Activated CD4-positive, alpha-beta T cell treated with anti-CD3 and anti-CD28 coated beads, Interleukin-2, Interleukin-4, amounts not matched to agents 100 ng/mL and 50 ng/mL, durations not matched to agents 16 hours and 8 hours (primary cell): Measurements from ENCODE around the gene DFFB.
A peak's percentile ranks its signal among the peaks of the same experiment; 100 is the strongest.
"Not testable (repeated sequence)": the region's sequence is repeated elsewhere in the genome, so short reads cannot be mapped to it uniquely, and the experiment has no call there.

Experiments
- DNase-seq: peaks from one replicate; pipeline ENCODE4 v3.0.0-alpha.2; 2020; ENCODE audit warnings: low spot score

The DFFB gene, protein sequence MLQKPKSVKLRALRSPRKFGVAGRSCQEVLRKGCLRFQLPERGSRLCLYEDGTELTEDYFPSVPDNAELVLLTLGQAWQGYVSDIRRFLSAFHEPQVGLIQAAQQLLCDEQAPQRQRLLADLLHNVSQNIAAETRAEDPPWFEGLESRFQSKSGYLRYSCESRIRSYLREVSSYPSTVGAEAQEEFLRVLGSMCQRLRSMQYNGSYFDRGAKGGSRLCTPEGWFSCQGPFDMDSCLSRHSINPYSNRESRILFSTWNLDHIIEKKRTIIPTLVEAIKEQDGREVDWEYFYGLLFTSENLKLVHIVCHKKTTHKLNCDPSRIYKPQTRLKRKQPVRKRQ

DNA sequence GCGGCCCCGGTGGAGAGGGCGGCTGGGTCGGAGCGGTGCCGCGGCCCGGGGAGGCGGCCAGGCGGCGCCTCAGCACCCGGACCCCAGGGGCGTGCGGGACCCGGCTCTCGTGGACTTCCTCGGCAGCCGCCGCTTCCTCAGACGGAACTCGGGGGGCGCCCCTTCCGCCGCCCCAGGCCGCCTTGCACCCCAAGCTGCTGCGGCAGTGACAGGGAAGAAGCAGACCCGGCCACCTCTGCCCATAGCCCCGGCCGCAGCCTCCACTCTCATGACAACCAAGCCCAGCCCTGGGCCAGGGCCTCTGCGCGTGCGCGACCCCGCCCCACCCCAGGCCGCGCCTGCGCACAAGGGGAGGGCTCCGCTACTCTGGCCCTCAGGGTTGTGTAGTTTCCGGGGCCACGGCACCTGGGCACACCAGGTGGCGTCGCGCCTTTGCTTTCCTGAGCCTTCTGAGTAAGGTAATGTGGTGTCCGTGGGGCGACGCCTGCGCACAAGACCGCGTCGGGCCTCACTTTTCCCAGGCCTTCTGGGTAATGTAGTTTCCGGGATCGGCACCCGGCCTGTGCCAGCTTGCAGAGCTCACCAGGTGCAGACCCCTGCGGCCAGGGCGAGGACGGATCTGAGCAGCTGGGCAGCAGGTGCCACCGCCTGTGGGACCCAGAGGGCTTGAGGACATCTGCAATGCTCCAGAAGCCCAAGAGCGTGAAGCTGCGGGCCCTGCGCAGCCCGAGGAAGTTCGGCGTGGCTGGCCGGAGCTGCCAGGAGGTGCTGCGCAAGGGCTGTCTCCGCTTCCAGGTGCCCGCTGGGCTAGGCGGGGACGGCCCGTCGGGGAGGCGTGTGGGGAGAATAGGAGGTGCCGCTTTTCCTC, at the start of gene DFFB, which contains the start of gene CEP104:
Gene DFFB, plus strand, starts transcription at position 554 of the 868 bp plus-strand sequence. Its CDS starts 128 bp downstream, at position 682.
Gene CEP104, minus strand, starts transcription at position 289 of the 868 bp plus-strand sequence. CDS start 4,804 bp downstream, outside the sequence.
- peak; percentile 97 for DNase-seq

- no peak for DNase-seq
Observed at GRCh38 chr1:3807769-3808168, 49.5 kb upstream of the DFFB start.

DNA sequence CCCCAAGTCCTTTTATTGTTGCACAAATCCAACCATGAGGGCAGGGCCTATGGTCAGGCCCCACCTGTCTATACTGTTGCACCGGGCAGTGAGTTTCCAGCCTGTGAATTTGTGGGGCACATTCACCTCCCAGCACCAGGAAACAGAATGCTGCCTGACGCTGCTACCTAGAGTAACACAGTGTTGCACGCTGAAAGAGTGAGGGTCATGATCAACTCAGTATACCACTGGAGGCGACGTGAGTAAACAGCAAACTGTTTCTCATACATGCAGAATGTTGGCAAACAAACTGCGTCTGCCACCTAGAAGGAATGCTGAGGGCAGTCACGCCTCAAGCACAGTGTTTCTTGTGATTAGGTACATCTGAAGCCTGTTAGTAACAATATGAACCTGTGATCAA, 47.6 kb upstream of the DFFB start:
- DNase-seq: no peak

- DNase-seq: not testable (repeated sequence)
Observed at GRCh38 chr1:3810149-3810761, 47.0 kb upstream of the DFFB start.

DNA sequence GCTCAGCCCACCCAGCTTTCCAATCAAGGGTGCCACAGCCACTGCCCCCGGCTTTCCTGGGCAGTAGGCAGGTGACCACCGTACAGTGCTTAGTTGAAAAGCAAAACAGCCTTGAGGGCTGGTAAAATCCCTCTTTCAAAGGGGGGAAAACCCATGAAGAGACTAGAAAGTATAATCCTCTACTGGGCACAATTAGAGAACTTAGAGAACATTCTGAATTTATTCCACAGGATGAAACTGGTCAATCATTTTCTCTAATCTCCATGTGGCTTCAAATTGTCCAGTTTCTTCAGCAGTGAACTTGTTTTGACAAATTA, 45.7 kb upstream of the DFFB start:
- DNase-seq: no peak

DNA sequence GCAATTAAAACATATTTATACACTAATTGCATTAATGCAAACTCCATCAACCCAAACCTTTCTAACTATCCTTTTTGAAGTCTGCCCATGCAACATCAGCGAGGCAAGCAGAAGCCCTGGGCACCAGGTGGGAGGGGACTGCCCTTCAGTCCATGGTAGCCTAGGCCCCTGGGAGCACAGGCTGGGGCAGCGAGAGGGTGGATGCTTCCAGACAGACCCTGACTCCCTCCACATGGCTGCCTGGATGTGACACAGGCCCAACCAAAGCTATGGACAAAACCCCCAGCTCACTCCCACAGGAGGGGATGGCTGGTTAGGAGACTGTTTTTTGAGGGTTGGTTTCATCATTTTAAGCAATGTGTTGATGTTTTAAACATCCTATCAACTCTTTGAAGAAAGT, 43.2 kb upstream of the DFFB start:
- no peak for DNase-seq

GRCh38 chr1:3814771-3815561, 42.3 kb upstream of the DFFB start:
- DNase-seq: no peak

DNA sequence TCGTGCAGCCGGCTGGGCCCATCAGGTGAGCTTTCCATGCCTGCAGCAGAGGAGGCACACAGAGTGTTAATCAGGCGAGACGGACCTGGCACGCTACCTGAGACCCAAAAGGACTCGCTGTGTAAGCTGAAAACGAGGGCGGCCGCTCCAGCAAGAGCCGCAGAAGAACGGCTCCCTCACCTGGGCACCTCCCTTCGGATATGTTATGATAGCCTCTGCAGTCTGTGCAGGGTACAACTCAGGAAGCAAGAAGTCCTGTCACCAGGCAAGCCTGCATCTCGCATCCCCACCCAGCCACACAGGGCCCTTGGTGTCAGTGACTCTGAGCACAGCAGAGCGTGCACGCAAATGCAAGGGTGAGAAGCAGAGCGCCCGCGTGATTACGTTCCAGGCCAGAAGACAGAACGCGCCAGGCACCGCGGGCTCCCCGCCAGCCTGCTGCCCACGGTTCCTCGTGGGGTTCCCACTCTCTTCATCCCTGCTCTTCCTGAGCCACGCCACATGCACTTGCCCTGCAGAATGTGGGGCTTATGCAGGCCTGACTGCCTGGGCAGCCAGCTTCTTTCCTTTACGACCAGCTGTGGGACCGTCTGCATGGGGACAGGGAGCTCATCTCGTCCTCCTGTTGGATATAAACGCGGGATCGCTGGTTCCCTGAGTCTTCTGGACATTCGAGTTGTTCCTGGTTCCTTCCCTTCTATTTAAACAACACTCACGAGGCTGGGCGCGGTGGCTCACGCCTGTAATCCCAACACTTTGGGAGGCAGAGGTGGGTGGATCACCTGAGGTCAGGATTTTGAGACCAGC, 40.7 kb upstream of the DFFB start:
- no peak for DNase-seq

- no peak for DNase-seq
Observed at GRCh38 chr1:3817138-3817740, 40.0 kb upstream of the DFFB start.

GRCh38 chr1:3817821-3818597, 39.3 kb upstream of the DFFB start:
- no peak for DNase-seq

- DNase-seq: no peak
Observed at GRCh38 chr1:3819771-3820200, 37.5 kb upstream of the DFFB start.

- no peak for DNase-seq
Observed at GRCh38 chr1:3820316-3820715, 37.0 kb upstream of the DFFB start.

GRCh38 chr1:3821004-3821403, 36.3 kb upstream of the DFFB start:
- no peak for DNase-seq

GRCh38 chr1:3821447-3821846, 35.8 kb upstream of the DFFB start:
- DNase-seq: no peak

DNA sequence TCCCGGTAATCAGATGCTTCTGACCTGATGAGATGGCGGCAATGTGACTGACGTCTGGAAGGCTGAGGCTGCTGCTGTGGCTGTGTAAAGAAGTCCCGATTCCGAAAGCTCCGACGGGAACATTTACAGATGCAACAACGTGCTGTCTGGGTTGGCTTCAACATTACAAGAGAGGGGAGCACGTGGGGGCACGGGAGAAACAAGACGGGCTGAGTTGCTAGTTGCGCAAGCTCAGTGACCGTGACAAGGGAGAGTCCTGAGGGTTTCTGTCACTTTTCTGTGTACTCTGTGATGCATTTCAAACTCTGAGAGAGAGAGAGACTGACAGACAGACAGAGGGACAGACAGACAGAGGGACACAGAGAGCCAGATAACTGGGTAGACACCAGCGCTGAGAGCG, 35.4 kb upstream of the DFFB start:
- DNase-seq: no peak

- DNase-seq: no peak
Observed at GRCh38 chr1:3822421-3822820, 34.9 kb upstream of the DFFB start.

DNA sequence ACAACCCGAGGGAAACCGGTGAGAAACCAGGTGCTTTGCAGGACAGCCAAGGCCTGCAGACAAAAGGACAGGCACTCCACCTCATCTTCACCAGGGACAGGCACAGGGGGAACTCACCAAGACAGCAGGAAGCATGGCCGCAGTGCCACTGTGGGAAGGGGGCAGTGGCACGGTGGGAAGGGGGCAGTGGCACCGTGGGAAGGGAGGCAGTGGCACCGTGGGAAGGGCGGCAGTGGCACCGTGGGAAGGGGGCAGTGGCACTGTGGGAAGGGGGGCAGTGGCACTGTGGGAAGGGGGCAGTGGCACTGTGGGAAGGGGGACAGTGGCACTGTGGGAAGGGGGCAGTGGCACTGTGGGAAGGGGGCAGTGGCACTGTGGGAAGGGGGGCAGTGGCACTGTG, 32.6 kb upstream of the DFFB start:
- no peak for DNase-seq

GRCh38 chr1:3825356-3825755, 31.9 kb upstream of the DFFB start:
- no peak for DNase-seq

GRCh38 chr1:3827813-3828307, 29.4 kb upstream of the DFFB start:
- no peak for DNase-seq

GRCh38 chr1:3828391-3828790, 28.9 kb upstream of the DFFB start:
- no peak for DNase-seq
